HG03196 (cell line): Measurements from ENCODE around the gene TP73.
"Not testable (repeated sequence)": the region's sequence is repeated elsewhere in the genome, so short reads cannot be mapped to it uniquely, and the experiment has no call there.

Source experiments
- ATAC-seq: cut with Tn5 transposase; IDR thresholded peaks from one replicate; pipeline ENCODE4 v1.9.1; 2021; ENCODE audit not compliant: unreplicated experiment

The TP73 gene

GRCh38 chr1:3724416-3725030, 72.2 kb downstream of the TP73 start:
- ATAC-seq = not testable (repeated sequence)

- ATAC-seq = no peak
Observed at GRCh38 chr1:3725366-3725765, 73.0 kb downstream of the TP73 start.

GRCh38 chr1:3727042-3727824, 74.9 kb downstream of the TP73 start:
- no peak for ATAC-seq

GRCh38 chr1:3727825-3728776, 75.8 kb downstream of the TP73 start:
- no peak for ATAC-seq

GRCh38 chr1:3729594-3730542, 77.6 kb downstream of the TP73 start:
- no peak for ATAC-seq

- ATAC-seq = no peak
Observed at GRCh38 chr1:3730543-3731247, 78.4 kb downstream of the TP73 start.

GRCh38 chr1:3731583-3732433, 79.5 kb downstream of the TP73 start:
- ATAC-seq = no peak

- no peak for ATAC-seq
Observed at GRCh38 chr1:3732434-3733093, 80.2 kb downstream of the TP73 start.

- no peak for ATAC-seq
Observed at GRCh38 chr1:3733094-3733882, 81.0 kb downstream of the TP73 start.

GRCh38 chr1:3733883-3734589, 81.7 kb downstream of the TP73 start:
- ATAC-seq = no peak

- ATAC-seq = no peak
Observed at GRCh38 chr1:3734602-3735001, 82.3 kb downstream of the TP73 start.

- no peak for ATAC-seq
Observed at GRCh38 chr1:3735027-3735681, 82.8 kb downstream of the TP73 start.

- no peak for ATAC-seq
Observed at GRCh38 chr1:3735688-3736087, 83.4 kb downstream of the TP73 start.

- ATAC-seq = no peak
Observed at GRCh38 chr1:3736131-3736561, 83.8 kb downstream of the TP73 start.

GRCh38 chr1:3736708-3737107, 84.4 kb downstream of the TP73 start:
- no peak for ATAC-seq

GRCh38 chr1:3738943-3739342, 86.6 kb downstream of the TP73 start:
- no peak for ATAC-seq
